PC-9 (cell line): Measurements from ENCODE around the gene FARSA. TPM values are rescaled to one million over a fixed set of nuclear protein-coding genes. Genes with fewer than 3 reads are reported as not detected.
A peak's percentile ranks its signal among the peaks of the same experiment; 100 is the strongest.

ENCODE experiments used
- BruUV-seq: library from RNA; stranded (reverse); fragments of 400-500 nt; replicated peaks from 2 replicates; lab custom pipeline; 2021; lab: Mats Ljungman, UMichigan
- CTCF ChIA-PET: fragments of 300-600 bp; sonication (Branson Sonifier 250); formaldehyde crosslinking; loops from one replicate; lab custom pipeline; 2022; ENCODE audit warnings: antibody characterized with exemption; lab: Charles Lee
- POLR2A ChIA-PET: fragments of 300-600 bp; sonication (Branson Sonifier 250); formaldehyde crosslinking; loops from one replicate; lab custom pipeline; 2022; ENCODE audit warnings: antibody characterized with exemption; ENCODE audit not compliant: unreplicated experiment; lab: Charles Lee
- DNase-seq, 2 experiments: peaks; one replicate each; pipeline versions ENCODE4 v3.0.0 to v3.0.0-alpha.2; 2015 to 2022; ENCODE audit warnings: mixed read lengths in 1 of 2
- H2AFZ ChIP-seq: fragments of 200-600 bp; sonication (generic); 2 replicates; pipeline ENCODE4 v1.8.1; 2017; ENCODE audit warnings: antibody characterized with exemption
- H3F3A ChIP-seq: fragments of 200-600 bp; sonication (generic); 2 replicates; pipeline ENCODE4 v1.8.1; 2017; ENCODE audit warnings: antibody characterized with exemption, mild to moderate bottlenecking, low read depth; ENCODE audit not compliant: insufficient read depth
- H3K27ac ChIP-seq: fragments of 200-600 bp; sonication (generic); 2 replicates; pipeline ENCODE4 v1.6.1; 2016; ENCODE audit warnings: mixed run types
- H3K27me3 ChIP-seq: fragments of 200-600 bp; sonication (generic); 2 replicates; pipeline ENCODE4 v1.6.1; 2016; ENCODE audit warnings: low read depth, mixed run types; ENCODE audit not compliant: insufficient read depth
- H3K36me3 ChIP-seq: fragments of 200-600 bp; sonication (generic); 2 replicates; pipeline ENCODE4 v1.6.1; 2016; ENCODE audit warnings: low read depth, mixed run types
- H3K4me1 ChIP-seq: fragments of 200-600 bp; sonication (generic); replicated peaks from 2 replicates; pipeline ENCODE4 v1.6.1; 2016; ENCODE audit warnings: mixed run types; ENCODE audit not compliant: insufficient read depth
- H3K4me2 ChIP-seq: fragments of 200-600 bp; sonication (generic); 2 replicates; pipeline ENCODE4 v1.6.1; 2017; ENCODE audit warnings: mixed run types
- H3K4me3 ChIP-seq: fragments of 200-600 bp; sonication (generic); 2 replicates; pipeline ENCODE4 v1.6.1; 2016; ENCODE audit warnings: mixed run types
- H3K79me2 ChIP-seq: fragments of 200-600 bp; sonication (generic); 2 replicates; pipeline ENCODE4 v1.6.1; 2017; ENCODE audit warnings: low read depth, mixed run types
- H3K9me2 ChIP-seq: fragments of 200-600 bp; sonication (generic); 2 replicates; pipeline ENCODE4 v1.8.1; 2017; ENCODE audit warnings: mild to moderate bottlenecking; ENCODE audit not compliant: insufficient read depth
- H3K9me3 ChIP-seq: fragments of 200-600 bp; sonication (generic); 2 replicates; pipeline ENCODE4 v1.8.1; 2016; ENCODE audit warnings: low read depth; ENCODE audit not compliant: insufficient read depth
- H4K20me1 ChIP-seq: fragments of 200-600 bp; sonication (generic); 2 replicates; pipeline ENCODE4 v1.8.1; 2017; ENCODE audit not compliant: insufficient read depth
- CTCF ChIP-seq: fragments of 200-600 bp; sonication (generic); conservative IDR thresholded peaks from 2 replicates; pipeline ENCODE4 v1.6.1; 2017; ENCODE audit warnings: mixed run types, antibody characterized with exemption, mild to moderate bottlenecking, moderate library complexity
- EZH2 ChIP-seq: fragments of 200-600 bp; sonication (generic); IDR thresholded peaks from 2 replicates; pipeline ENCODE4 v1.8.0; 2017; ENCODE audit warnings: antibody characterized with exemption, low read depth
- intact Hi-C: fragments of 100-400 bp; cut with micrococcal nuclease; formaldehyde crosslinking; loops from one replicate; pipeline ENCODE4 v1.10.0; 2022; ENCODE audit not compliant: unreplicated experiment
- total RNA-seq: library from RNA; stranded (reverse); gene quantifications from 2 replicates; pipeline ENCODE4 v1.2.3, GENCODE V29; 2021

FARSA gene
- total RNA-seq, 1 experiment from 2014 or later = 53.7 TPM

GRCh38 chr19:12907166-12907565, 26.3 kb downstream of the FARSA start:
- no peaks in the 10 kb centered on the region for H3K9me2 ChIP-seq
- no peaks in the 10 kb centered on the region for H3K79me2 ChIP-seq
- DNase-seq = no peak
- no peaks in the 10 kb centered on the region for H4K20me1 ChIP-seq
- CTCF ChIA-PET = no interaction called here
- H3K4me2 ChIP-seq = no peak overlapping the region
- no peaks in the 10 kb centered on the region for H3K4me1 ChIP-seq
- H3K4me3 ChIP-seq = no peak overlapping the region
- TF ChIP-seq EZH2 (no peak), CTCF (no peak)
- no peaks in the 10 kb centered on the region for H3K36me3 ChIP-seq
- POLR2A ChIA-PET = interaction anchor here (0.5 kb wide), 1 partner anchor 181 kb away, joined by 5 read pairs; no protein-coding TSS in a partner anchor
- H3K27ac ChIP-seq = no peak overlapping the region
- H2AFZ ChIP-seq = no peak overlapping the region
- intact Hi-C loops = no loop called here
- no TSS peak for BruUV-seq
- H3K9me3 ChIP-seq = no peaks in the 10 kb centered on the region
- H3F3A ChIP-seq = peaks cover 10% of the 10 kb centered on the region
- H3K27me3 ChIP-seq = no peaks in the 10 kb centered on the region

- DNase-seq = no peak
- POLR2A ChIA-PET = no interaction called here
- Histone ChIP-seq H3F3A (peaks cover 6% of the 10 kb centered on the region; the same call in 1 of the 2 replicates), H4K20me1 (no peaks in the 10 kb centered on the region), H3K79me2 (no peaks in the 10 kb centered on the region), H2AFZ (no peak overlapping the region), H3K27ac (no peak overlapping the region), H3K36me3 (no peaks in the 10 kb centered on the region), H3K4me3 (no peak overlapping the region), H3K9me2 (no peaks in the 10 kb centered on the region), H3K4me2 (no peak overlapping the region), H3K4me1 (no peaks in the 10 kb centered on the region), H3K27me3 (no peaks in the 10 kb centered on the region), H3K9me3 (no peaks in the 10 kb centered on the region)
- TF ChIP-seq EZH2 (no peak), CTCF (no peak)
- intact Hi-C loops = no loop called here
- CTCF ChIA-PET = no interaction called here
- BruUV-seq = no TSS peak
These were observed 33.5 kb downstream of the FARSA start for GRCh38 chr19:12899891-12900518.

GRCh38 chr19:12896460-12896859, 37.1 kb downstream of the FARSA start:
- CTCF ChIA-PET = no interaction called here
- BruUV-seq = no TSS peak

More at GRCh38 chr19:12896460-12896859, 37.1 kb downstream of the FARSA start:
- intact Hi-C loops = no loop called here
- Histone ChIP-seq H3K79me2 (peaks cover 15% of the 10 kb centered on the region), H3K27ac (no peak overlapping the region), H3K9me2 (no peaks in the 10 kb centered on the region), H3K4me1 (peaks cover 8% of the 10 kb centered on the region), H3K27me3 (no peaks in the 10 kb centered on the region), H2AFZ (no peak overlapping the region), H3F3A (peaks cover 4% of the 10 kb centered on the region; the same call in 1 of the 2 replicates), H3K9me3 (no peaks in the 10 kb centered on the region), H3K36me3 (no peaks in the 10 kb centered on the region), H3K4me3 (no peak overlapping the region), H3K4me2 (no peak overlapping the region), H4K20me1 (no peaks in the 10 kb centered on the region)
- DNase-seq = peak in 1 of 2 experiments; percentile 26
- POLR2A ChIA-PET = no interaction called here
- TF ChIP-seq EZH2 (no peak), CTCF (no peak)
